Right lobe of liver (tissue), 4 donors: ENCODE measurements around the gene CAB39.

Source experiments
- POLR2A ChIP-seq: fragments of 450-650 bp; IDR thresholded peaks from one replicate; pipeline ENCODE4 v1.6.1; 2017; ENCODE audit warnings: antibody characterized with exemption, mild to moderate bottlenecking
- TF ChIP-seq, protein P1 (sequence below), 4 donors: fragments of 200-600 bp in 3 of 4; fragments of 450-650 bp in 1 of 4; IDR thresholded peaks; one replicate each; pipeline versions ENCODE4 v1.5.1 to v1.8.0; 2016 to 2022; ENCODE audit warnings: antibody characterized with exemption in 4 of 4, mild to moderate bottlenecking in 2 of 4
- donor health status: DM: no; HTN: no; CAD: no.
- donor health status: DM: no; HTN: no; CAD: no.
- donor health status: DM: no; HTN: yes; CAD: no.

- TF ChIP-seq POLR2A: no peak
- TF ChIP-seq, protein P1, sequence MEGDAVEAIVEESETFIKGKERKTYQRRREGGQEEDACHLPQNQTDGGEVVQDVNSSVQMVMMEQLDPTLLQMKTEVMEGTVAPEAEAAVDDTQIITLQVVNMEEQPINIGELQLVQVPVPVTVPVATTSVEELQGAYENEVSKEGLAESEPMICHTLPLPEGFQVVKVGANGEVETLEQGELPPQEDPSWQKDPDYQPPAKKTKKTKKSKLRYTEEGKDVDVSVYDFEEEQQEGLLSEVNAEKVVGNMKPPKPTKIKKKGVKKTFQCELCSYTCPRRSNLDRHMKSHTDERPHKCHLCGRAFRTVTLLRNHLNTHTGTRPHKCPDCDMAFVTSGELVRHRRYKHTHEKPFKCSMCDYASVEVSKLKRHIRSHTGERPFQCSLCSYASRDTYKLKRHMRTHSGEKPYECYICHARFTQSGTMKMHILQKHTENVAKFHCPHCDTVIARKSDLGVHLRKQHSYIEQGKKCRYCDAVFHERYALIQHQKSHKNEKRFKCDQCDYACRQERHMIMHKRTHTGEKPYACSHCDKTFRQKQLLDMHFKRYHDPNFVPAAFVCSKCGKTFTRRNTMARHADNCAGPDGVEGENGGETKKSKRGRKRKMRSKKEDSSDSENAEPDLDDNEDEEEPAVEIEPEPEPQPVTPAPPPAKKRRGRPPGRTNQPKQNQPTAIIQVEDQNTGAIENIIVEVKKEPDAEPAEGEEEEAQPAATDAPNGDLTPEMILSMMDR (IDR thresholded peaks at IDR 0.05): no peak
Measured at GRCh38 chr2:230828272-230828961, 115.8 kb downstream of the CAB39 start.
